GM19455 (cell line): ENCODE measurements around the gene TRDN.
"Not testable (repeated sequence)": the region's sequence is repeated elsewhere in the genome, so short reads cannot be mapped to it uniquely, and the experiment has no call there.

Experiments used
- ATAC-seq: cut with Tn5 transposase; IDR thresholded peaks from one replicate; pipeline ENCODE4 v1.9.1; 2021; ENCODE audit not compliant: unreplicated experiment

Gene TRDN

DNA sequence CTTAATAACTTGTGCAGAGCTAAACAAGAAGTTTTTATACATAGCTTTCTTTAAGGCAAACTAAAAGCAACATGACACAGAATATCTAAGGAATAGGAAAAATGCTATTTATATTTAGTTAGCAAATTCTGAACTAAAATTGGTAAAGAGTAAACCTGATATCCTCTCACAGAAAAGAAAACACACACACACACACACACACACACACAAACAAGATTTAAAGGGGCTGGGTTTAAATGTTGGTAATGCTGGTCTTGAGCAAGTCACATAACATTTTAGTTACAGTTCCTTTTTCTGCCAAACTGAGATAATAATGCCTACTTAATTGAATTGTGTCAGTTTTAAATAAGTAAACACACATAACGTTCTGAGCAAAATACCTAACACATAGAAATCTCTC is 1.6 kb downstream of the TRDN start:
- no peak for ATAC-seq

DNA sequence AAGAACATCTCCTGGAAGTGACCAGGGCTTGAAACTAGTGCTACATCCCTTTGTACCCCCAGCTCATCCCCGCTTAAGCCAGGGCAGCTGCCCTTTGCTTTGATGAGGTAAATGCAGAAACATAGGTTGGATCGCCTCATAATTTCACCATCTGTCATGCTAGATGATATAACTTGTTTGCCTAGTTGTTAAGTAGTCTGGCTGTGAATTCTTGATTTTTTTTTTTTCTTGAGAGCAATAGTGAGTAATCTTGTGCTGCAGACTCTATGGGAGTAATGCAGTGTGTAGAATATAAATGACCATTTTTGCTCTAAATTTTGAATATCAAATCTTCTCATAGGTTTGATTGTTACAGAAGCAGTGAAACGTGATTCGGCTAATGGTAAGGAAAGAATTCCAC is 4.1 kb downstream of the TRDN start:
- no peak for ATAC-seq

DNA sequence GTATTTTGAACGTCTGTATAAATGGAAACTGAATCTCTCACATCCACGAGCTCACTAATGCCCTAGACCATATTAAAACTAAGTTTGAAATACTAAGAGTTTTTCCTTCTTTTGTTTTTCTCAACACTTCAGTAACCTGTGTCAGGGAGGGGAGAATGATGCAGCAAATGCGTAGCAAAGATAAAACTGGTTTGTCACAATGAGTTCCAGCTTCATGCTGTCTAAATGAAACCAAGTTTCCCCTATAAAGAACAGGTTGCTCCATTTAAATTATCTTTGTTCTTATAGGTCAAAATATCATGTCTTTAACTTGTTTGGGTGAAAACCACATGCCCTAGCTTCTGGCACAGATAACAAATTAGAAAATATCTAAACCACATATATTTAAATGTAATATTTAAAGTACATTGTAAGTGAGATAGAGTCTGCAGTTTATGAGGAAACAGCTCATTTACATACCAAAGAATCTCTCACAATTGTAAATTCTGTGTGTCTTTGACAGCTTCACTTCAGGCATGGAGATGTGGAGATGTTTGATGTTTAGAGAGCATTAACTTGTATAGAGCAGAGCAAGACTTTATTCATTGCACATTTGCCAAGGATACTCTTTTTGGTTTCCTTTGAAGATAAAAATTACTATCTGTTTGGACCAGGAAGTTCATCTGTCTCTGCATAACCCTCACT is 7.3 kb downstream of the TRDN start:
- no peak for ATAC-seq

DNA sequence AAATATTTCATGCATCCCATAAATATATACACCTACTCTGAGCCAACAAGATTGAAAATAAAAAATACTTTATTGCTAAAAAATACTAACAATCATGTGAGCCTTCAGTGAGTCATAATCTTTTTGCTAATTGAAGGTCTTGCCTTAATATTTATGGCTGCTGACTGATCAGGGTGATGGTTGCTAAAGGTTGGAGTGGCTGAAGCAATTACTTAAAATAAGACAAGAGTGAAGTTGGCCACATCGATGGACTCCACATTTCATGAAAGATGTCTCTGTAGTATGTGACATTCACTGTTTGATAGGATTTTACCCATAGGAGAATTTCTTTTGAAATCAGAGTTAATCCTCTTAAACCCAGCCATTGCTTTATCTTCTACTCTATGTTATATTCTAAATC is 11.1 kb downstream of the TRDN start:
- ATAC-seq, result no peak

DNA sequence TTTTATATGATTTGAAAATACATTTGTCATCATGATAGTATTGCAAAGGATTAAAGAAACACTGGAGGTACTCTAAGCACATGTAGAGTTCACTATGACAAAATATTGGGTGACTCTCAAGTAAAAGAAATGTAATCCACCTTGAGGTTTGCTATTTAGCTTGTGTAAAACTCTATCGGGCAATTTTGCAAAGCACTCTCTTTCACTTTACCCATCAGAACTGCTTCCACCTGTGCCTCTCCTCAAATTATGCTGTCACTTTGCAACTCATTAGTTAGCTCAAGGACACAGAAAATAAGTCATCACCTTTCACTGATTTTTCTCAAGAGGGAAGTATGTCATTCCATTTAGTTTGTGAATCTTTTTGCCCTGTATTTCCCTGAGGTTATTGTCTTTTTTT is 14.0 kb downstream of the TRDN start:
- ATAC-seq, result no peak

DNA sequence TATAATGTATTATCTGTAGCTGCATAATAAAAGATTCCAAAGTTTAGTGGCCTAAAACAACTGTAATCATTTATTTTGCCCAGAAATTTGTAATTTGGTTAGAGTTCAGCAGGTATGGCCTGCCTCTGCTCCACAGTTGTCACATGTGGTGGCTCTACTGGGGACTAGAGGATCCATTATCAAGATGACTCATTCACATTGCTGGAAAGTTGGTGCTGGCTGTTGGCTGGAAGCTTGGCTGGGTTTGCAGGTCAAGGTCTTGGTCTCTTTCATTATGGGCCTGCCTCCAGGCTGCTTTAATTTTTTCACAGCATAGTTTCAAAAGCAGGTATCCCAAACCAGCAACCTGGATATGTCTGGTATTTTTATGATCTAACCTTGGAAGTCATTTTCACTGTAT is 17.6 kb downstream of the TRDN start:
- ATAC-seq, result no peak

DNA sequence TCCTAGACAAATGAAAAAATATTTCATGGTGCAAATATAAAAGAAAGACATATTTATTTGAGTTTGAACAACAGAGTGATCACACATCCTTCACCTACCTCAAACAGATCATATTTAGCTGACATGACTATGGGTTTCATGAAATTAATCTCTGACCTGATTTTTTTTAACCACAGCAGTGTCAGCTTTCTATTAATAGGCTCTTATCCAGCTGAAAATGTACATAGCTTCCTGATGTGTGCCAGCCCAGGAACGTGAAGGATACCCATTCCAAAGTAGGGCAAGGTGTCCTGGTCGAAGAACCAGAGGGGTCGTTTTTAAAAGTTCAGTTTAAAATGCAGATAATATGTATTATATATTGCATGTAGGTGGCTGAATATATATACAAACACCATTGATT is 19.8 kb downstream of the TRDN start:
- ATAC-seq, result no peak

DNA sequence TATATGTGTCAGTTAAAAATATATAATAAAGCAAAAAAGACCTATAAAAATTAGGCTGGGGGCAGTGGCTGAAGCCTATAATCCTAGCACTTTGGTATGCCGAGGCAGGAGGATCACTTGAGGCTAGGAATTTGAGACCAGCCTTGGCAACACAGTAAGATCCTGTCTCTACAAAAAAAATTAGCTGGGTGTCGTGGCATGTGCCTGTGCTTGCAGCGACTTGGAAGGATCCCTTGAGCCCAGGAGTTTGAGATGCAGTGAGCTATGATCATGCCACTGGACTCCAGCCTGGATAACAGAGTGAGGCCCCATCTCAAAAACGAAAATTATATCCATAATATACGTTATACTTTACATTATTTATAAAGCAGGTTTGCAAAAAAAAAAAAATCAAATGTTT is 20.7 kb downstream of the TRDN start:
- ATAC-seq, result no peak

DNA sequence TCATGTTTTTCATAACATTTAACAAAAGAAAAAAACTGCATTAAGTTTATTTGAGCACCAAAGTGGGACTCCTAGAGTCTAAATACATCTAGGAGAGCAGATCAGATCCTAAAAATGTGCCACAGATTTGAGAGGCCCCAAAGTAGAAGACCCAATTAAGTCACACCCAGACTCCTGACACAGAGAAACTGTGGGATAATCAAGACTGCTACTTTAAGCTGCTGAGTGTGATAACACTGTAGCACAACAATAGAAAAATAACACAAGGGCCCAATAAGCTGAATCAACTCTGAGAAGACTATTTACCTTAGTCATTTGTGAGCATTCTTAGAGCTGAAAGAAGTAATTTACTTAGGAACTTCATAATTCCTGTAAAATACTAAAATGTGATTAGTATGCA is 26.0 kb downstream of the TRDN start:
- no peak for ATAC-seq

DNA sequence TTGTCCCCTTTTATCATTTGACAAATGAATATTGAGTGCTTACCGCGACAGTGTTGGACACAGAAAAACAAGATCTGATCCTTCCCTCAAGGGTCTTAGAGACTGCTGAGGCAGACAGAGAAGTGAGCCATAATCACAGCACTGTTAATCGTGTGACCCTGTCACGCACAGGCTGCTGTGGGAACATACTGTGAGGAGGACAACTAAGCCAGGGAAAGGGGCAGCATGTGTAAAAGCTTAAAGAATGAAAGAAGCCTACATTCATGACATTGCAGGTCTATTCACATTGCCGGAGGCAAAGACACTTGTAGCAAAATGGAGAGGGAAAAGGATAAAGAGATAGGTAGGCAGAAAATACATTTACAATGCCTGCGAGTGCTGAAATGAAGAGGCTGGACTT is 32.7 kb downstream of the TRDN start:
- ATAC-seq, result no peak

DNA sequence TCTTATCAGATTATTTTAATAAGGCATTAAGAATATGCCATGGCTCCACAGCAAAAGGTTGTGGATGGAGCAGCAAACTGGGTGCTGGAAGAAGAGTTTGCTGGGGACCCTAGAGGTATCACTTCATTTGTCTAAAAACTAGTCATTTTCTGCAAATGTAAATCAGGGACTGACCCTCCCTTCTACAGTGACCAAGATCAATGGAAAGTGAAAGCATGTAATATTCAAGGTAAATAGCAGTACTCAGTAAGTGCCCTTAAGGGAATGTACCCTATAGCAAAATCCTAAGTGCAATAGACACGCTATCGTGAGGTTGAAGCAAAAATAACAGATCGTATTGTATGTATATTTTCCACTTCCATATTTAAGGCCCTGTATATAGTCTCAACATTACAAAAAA is 38.7 kb downstream of the TRDN start:
- ATAC-seq, result no peak

DNA sequence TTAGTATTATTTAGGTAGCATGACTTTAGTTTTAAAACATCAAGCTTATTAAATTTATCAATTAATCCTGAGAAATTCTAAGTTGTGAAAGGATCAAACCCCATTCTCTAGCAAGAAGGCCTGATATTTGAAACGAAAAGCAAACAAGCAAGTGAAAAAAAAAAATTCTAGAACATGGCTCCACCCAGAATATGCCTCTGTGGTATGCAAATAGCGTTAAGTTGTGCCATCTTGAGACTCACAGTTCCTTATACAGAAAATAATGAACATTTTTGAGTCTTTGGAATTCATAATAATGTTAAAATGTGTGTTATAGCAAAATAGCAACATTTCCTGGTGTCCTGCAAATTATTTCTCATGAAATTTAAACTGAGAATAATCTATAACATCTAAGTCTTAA is 42.0 kb downstream of the TRDN start:
- ATAC-seq, result no peak

DNA sequence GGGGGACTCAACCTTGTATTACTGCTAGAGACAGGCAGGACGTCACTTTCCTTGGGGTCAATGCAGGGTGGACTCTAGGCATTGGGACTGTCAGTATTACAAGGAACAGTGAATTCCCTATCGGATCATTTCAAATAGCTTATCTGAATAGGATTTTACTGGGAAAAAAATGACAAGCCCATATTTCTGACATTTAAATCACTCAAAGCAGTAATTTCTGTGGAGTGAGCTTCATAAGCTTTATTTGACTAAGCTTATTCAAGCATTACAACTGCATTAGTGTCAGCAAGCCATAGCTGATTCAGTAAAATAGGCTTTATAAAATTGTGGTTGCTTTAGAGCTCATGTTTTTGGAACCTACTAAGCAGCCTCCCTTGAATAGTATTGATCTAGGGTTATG is 44.3 kb downstream of the TRDN start:
- no peak for ATAC-seq

DNA sequence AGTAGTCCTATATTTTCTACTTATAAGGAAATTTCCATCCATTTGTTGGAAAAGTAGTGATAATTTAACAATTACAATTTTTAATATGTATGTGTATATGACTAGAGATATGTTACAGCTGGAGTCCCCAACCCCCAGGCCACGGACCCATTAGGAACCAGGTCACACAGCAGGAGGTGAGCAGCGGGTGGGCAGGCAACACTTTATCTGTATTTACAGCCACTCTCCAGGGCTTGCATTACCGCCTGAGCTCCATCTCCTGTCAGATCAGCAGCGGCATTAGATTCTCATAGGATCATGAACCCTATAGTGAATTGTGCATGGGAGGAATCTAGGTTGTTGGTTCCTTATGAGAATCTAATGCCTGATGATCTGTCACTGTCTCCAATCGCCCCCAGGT is 46.8 kb downstream of the TRDN start:
- no peak for ATAC-seq

DNA sequence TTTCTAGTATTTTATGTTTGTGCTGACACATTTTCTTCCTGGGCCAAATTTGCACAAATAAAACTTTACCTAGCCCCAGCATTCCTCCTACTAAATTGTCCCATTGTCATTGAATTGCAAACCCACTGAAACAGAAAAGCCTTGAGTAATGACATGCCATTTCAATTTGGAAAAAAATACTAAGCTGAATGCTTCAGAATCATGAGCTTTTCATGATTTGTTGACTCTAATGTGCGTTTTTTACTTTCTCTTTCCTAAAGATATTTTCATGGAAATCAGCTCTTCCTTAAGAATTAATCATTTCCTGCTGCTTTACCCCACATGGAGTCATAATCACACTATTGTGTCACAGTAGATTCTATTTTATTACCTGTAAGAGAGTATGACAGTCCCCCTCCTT is 47.4 kb downstream of the TRDN start:
- ATAC-seq, result no peak

DNA sequence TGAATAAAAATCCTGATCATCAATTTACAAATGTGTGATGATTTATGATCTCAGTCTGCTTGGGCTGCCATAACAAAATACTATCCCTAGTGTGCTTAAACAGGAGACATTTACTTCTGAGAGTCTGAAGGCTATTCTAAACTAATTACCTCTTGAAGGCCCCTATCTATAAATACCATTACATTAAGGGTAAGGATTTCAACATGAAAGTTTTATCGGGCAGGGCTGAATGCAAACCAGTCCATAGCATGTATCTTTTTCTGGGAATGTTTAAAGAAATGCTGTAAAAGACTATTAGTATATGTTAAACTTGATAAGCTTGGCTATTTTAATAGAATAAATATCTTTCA is 48.2 kb downstream of the TRDN start:
- ATAC-seq, result no peak

DNA sequence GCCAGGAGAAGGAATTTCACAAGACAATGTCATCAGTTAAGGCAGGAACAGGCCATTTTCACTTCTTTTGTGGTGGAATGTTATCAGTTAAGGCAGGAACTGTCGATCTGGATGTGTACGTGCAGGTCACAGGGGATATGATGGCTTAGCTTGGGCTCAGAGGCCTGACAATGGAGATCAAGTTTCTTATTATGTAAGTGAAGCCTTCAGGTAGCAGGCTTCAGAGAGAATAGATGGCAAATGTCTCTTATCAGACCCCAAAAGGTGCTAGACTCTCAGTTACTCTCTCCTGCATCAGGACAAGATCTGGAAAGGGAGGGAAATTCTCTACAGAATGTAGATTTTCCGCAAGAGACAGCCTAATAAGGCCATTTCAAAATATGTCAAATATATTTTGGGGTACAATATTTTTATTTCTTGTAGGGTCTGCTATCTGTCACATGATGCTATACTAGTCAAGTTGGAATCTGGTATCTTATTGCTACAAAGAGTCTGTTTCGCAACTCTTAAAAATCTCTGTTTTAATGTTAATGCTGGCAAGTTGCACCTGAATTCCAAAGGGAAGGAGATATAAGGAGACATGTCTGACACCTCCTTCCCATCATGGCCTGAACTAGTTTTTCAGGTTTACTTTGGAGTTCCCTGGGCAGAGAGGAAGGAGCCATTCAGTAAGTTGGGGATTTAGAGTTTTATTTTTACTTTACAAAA is 48.8 kb downstream of the TRDN start:
- no peak for ATAC-seq

DNA sequence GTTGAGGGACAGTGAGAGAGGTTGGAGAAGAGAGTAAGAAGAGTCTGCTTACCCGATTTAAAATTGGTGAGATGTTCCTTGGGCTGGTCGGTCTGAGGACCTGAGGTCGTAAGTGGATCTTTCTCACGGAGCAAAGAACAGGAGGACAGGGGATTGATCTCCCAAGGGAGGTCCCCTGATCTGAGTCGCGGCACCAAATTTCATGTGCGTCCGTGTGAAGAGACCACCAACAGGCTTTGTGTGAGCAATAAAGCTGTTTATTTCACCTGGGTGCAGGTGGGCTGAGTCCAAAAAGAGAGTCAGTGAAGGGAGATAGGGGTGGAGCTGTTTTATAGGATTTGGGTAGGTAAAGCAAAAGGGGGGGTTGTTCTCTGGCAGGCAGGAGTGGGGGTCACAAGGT is 49.3 kb downstream of the TRDN start:
- ATAC-seq, result not testable (repeated sequence)

DNA sequence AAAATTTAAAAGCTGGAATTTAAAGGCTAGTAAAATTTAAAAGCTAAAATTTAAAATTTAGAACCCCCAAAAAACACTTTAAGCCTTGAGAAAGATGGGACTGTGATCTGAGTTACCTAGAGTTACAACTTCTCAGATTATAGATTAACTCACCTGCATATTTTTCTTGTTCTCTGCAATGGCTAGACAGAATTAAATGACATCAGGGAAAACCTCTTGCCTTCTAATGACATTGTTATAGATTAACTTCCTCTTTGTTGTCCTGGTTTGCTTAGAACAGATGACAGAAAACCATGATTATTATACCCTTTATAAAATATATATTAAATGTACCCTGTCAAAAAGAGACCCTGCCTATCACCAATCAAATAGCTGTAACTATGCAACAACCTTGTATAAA is 56.4 kb downstream of the TRDN start:
- ATAC-seq, result no peak

DNA sequence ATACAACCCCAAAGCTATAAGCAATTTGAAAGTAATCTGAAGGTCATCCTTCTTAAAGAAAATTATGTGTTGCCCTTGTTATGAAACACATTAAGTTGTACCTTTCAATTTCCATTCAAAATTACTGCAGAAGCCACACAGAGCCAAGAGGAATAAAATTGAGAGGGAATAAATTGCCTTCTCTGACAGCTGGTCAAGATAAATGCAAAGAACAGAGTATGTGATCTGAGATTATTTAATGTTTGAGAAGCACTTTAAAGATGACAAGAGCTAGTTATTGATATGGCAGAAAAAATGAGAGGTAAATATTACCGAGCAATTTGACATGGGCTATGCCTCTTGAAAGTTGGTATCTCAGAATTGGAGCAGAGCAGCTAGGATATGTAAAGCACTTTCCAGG is 61.6 kb downstream of the TRDN start:
- no peak for ATAC-seq

DNA sequence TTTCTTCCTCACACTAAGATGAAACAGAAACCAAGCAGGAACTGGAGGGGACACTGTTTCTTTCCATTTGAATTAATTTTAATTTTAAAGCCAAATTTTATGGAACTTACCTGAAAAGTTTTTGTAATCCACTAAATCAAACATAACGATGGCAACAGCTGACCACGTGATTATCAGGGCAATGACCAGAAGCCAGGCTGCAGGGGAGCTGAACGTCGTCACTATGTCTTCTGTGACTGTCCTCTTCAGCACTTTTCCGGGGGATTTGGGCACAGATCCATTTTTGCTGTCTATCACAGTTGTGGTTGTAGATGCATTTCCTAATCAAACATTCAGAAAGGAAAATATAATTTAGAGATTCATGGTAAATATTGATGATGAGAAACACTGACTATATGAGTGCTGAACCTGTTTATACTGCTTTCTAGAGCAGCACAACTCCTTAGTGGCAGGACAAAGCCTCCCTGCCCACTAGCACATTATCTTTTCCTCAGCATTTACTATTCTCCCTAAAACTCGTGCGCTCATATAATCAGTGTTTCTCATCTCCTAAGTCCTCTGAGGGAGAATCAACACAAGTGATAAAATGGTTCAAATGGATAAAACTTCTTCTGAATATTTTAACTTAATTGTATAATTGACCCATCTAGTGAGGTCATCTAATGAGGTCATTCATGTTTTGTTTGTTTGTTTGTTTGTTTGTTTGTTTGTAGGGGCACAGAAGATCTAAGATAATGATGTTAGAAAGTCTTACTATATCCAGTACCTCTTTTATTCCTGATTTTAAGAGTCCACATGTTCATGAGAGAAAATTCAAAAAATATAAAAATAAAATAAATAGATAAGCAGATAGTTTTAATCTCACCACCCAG is 65.7 kb downstream of the TRDN start:
- no peak for ATAC-seq

DNA sequence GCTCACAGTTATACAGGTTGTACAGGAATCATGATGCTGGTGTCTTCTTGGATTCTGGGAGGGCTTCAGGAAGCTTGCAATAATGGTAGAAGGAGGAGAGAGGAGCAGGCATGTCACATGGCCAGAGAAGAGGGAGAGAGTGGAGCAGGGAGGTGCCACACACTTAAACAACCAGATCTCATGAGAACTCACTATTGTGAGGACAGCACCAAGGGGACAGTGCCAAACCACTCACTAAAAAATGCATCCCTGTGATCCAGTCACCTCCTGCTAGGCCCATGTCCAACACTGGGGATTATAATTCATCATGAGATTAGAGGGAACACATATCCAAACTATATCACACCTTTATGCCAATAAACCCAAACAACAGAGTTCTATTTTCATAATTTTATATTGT is 67.2 kb downstream of the TRDN start:
- no peak for ATAC-seq
